Hair follicle dermal papilla cell (primary cell): ENCODE data around the gene ZPLD1. TPM values are rescaled to one million over a fixed set of nuclear protein-coding genes. Genes with fewer than 3 reads are reported as not detected.

Source experiments
- total RNA-seq: library from RNA; depleted of rRNA; stranded (reverse); fragments of >200 nt; gene quantifications from 2 replicates; pipeline ENCODE4 v1.2.3, GENCODE V29; 2012

The ZPLD1 gene
- total RNA-seq: not detected in 2 replicates

DNA sequence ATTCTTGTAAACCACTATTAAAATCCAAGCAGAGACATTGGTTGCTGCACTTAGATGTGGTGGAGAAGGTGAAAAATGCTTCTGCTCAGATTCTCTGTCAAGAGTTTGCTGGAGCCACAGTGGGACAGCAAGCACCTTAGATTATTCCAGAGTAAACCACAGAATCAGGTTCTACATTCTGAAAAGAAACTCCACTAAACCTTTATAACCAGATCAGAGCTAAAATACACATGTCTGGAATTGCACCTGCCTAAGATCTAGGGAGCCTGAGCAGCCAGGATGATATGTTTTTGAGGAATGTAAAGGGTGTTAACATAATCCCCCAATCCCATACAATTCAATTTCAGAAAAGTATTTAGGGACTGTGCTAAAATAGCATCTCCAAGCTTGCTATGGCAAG lies at the start of gene ZPLD1:
ZPLD1 (plus strand) TSS at position 301 of the 400 bp plus-strand sequence. CDS start 3,473 bp downstream, outside the sequence.

